HepG2 (cell line): ENCODE measurements around the gene ADAT3. TPM values are rescaled to one million over a fixed set of nuclear protein-coding genes. Genes with fewer than 3 reads are reported as not detected.
A peak's percentile ranks its signal among the peaks of the same experiment; 100 is the strongest.

Experiments
- AHR ChIP-seq: IDR thresholded peaks from 2 replicates; pipeline ENCODE4 v1.6.1; 2018; ENCODE audit warnings: missing genetic modification reagents, missing compliant biosample characterization
- CEBPB ChIP-seq: IDR thresholded peaks from 2 replicates; pipeline ENCODE4 v1.6.1; 2011; ENCODE audit warnings: low read depth, low read length, improper control_type of control experiment, borderline replicate concordance
- HES4 ChIP-seq: sonication (generic); formaldehyde crosslinking; IDR thresholded peaks from 2 replicates; pipeline ENCODE4 v1.9.0; 2021; ENCODE audit warnings: mild to moderate bottlenecking, missing genetic modification reagents, borderline replicate concordance
- HNF1B ChIP-seq: sonication (generic); formaldehyde crosslinking; IDR thresholded peaks from 2 replicates; pipeline ENCODE4 v1.5.1; 2020; ENCODE audit warnings: mild to moderate bottlenecking, moderate library complexity, missing genetic modification reagents
- KDM5A ChIP-seq: fragments of 200-600 bp; sonication (generic); IDR thresholded peaks from 2 replicates; pipeline ENCODE4 v1.7.0; 2018; ENCODE audit warnings: antibody characterized with exemption, mild to moderate bottlenecking, low read length, borderline replicate concordance
- RFXAP ChIP-seq: sonication (generic); formaldehyde crosslinking; IDR thresholded peaks from 2 replicates; pipeline ENCODE4 v1.4.0; 2020; ENCODE audit warnings: missing genetic modification reagents, borderline replicate concordance
- SMC3 ChIP-seq: IDR thresholded peaks from 2 replicates; pipeline ENCODE4 v1.6.1; 2011; ENCODE audit warnings: low read length, improper control_type of control experiment
- TIGD3 ChIP-seq: sonication (generic); formaldehyde crosslinking; IDR thresholded peaks from 2 replicates; pipeline ENCODE4 v1.5.1; 2020; ENCODE audit warnings: mild to moderate bottlenecking, missing genetic modification reagents, borderline replicate concordance
- ZNF431 ChIP-seq: sonication (generic); formaldehyde crosslinking; IDR thresholded peaks from 2 replicates; pipeline ENCODE4 v1.9.0; 2022; ENCODE audit warnings: missing genetic modification reagents, low read depth, mild to moderate bottlenecking, borderline replicate concordance
- ZNF503 ChIP-seq: sonication (generic); formaldehyde crosslinking; IDR thresholded peaks from 2 replicates; pipeline ENCODE4 v1.4.0; 2020; ENCODE audit warnings: missing genetic modification reagents
- ZNF569 ChIP-seq: sonication (generic); formaldehyde crosslinking; IDR thresholded peaks from 2 replicates; pipeline ENCODE4 v1.5.0; 2020; ENCODE audit warnings: mild to moderate bottlenecking, missing genetic modification reagents, moderate library complexity, borderline replicate concordance
- ZNF737 ChIP-seq: sonication (generic); formaldehyde crosslinking; IDR thresholded peaks from 2 replicates; pipeline ENCODE4 v1.5.0; 2020; ENCODE audit warnings: missing genetic modification reagents, mild to moderate bottlenecking, borderline replicate concordance
- ZSCAN12 ChIP-seq: sonication (generic); formaldehyde crosslinking; IDR thresholded peaks from 2 replicates; pipeline ENCODE4 v1.9.0; 2021; ENCODE audit warnings: mild to moderate bottlenecking, missing genetic modification reagents
- ZSCAN22 ChIP-seq: sonication (generic); formaldehyde crosslinking; IDR thresholded peaks from 2 replicates; pipeline ENCODE4 v1.4.0; 2020; ENCODE audit warnings: mild to moderate bottlenecking, missing genetic modification reagents
- polyA plus RNA-seq, 8 experiments: library from polyadenylated mRNA; depleted of rRNA in 3 of 8; stranded (reverse) in 7 of 8; unstranded in 1 of 8; fragments of >200 nt; fragmentation: Illumina TruSeq in 4 of 8; extraction: Trizol in 4 of 8; gene quantifications; 2 replicates each; pipeline versions ENCODE4 v1.2.1 to v1.2.3, GENCODE V29; 2011 to 2016; ENCODE audit warnings: low read depth in 4 of 8, missing spikeins in 1 of 8, mixed read lengths in 1 of 8; ENCODE audit not compliant: insufficient read depth in 1 of 8
- total RNA-seq, 5 experiments: library from RNA; depleted of rRNA; stranded (reverse); fragments of >200 nt; fragmentation: Illumina TruSeq; extraction: Trizol; gene quantifications; 2 replicates each; pipeline ENCODE4 v1.2.3, GENCODE V29; 2016; ENCODE audit warnings: low read depth in 1 of 5
- TF ChIP-seq, protein P1 (sequence below): sonication (generic); formaldehyde crosslinking; IDR thresholded peaks from 2 replicates; pipeline ENCODE4 v1.4.0; 2020; ENCODE audit warnings: missing genetic modification reagents
- TF ChIP-seq, protein P2 (sequence below): sonication (generic); formaldehyde crosslinking; IDR thresholded peaks from 2 replicates; pipeline ENCODE4 v1.4.0; 2020; ENCODE audit warnings: missing genetic modification reagents

ADAT3 gene
- total and polyA plus RNA-seq, 2 of the 13 experiments (the other 11 are each of a cell fraction or from before 2014, with no cell fraction given) = 0.95 to 3.5 TPM

- TF ChIP-seq ZSCAN12 (CRISPR knock-in tag) (no peak; the same call in 1 of the 2 replicates), ZNF737 (CRISPR knock-in tag) (no peak), SMC3 (no peak), ZNF503 (no peak), CEBPB (no peak), ZNF569 (CRISPR knock-in tag) (no peak), KDM5A (no peak; the same call in 1 of the 2 replicates), AHR (CRISPR knock-in tag) (no peak), TIGD3 (CRISPR knock-in tag) (no peak), RFXAP (CRISPR knock-in tag) (no peak; the same call in 1 of the 2 replicates), HNF1B (peak; percentile 60), ZNF431 (CRISPR knock-in tag) (0 out of 2 replicates have a peak, but pooled peaks have one; percentile 23), ZSCAN22 (CRISPR knock-in tag) (peak; percentile 53; the same call in 1 of the 2 replicates), HES4 (CRISPR knock-in tag) (peak; percentile 45; the same call in 1 of the 2 replicates)
- TF ChIP-seq, protein P1, sequence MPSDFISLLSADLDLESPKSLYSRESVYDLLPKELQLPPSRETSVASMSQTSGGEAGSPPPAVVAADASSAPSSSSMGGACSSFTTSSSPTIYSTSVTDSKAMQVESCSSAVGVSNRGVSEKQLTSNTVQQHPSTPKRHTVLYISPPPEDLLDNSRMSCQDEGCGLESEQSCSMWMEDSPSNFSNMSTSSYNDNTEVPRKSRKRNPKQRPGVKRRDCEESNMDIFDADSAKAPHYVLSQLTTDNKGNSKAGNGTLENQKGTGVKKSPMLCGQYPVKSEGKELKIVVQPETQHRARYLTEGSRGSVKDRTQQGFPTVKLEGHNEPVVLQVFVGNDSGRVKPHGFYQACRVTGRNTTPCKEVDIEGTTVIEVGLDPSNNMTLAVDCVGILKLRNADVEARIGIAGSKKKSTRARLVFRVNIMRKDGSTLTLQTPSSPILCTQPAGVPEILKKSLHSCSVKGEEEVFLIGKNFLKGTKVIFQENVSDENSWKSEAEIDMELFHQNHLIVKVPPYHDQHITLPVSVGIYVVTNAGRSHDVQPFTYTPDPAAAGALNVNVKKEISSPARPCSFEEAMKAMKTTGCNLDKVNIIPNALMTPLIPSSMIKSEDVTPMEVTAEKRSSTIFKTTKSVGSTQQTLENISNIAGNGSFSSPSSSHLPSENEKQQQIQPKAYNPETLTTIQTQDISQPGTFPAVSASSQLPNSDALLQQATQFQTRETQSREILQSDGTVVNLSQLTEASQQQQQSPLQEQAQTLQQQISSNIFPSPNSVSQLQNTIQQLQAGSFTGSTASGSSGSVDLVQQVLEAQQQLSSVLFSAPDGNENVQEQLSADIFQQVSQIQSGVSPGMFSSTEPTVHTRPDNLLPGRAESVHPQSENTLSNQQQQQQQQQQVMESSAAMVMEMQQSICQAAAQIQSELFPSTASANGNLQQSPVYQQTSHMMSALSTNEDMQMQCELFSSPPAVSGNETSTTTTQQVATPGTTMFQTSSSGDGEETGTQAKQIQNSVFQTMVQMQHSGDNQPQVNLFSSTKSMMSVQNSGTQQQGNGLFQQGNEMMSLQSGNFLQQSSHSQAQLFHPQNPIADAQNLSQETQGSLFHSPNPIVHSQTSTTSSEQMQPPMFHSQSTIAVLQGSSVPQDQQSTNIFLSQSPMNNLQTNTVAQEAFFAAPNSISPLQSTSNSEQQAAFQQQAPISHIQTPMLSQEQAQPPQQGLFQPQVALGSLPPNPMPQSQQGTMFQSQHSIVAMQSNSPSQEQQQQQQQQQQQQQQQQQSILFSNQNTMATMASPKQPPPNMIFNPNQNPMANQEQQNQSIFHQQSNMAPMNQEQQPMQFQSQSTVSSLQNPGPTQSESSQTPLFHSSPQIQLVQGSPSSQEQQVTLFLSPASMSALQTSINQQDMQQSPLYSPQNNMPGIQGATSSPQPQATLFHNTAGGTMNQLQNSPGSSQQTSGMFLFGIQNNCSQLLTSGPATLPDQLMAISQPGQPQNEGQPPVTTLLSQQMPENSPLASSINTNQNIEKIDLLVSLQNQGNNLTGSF = no peak
- TF ChIP-seq, protein P2, sequence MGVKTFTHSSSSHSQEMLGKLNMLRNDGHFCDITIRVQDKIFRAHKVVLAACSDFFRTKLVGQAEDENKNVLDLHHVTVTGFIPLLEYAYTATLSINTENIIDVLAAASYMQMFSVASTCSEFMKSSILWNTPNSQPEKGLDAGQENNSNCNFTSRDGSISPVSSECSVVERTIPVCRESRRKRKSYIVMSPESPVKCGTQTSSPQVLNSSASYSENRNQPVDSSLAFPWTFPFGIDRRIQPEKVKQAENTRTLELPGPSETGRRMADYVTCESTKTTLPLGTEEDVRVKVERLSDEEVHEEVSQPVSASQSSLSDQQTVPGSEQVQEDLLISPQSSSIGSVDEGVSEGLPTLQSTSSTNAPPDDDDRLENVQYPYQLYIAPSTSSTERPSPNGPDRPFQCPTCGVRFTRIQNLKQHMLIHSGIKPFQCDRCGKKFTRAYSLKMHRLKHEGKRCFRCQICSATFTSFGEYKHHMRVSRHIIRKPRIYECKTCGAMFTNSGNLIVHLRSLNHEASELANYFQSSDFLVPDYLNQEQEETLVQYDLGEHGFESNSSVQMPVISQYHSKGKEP (CRISPR knock-in tag) = no peak
Measured at GRCh38 chr19:1863638-1864479, 41.3 kb upstream of the ADAT3 start (continued).
